HG03108 (cell line): ENCODE data around the gene ATP5F1A.

Source experiments
- ATAC-seq: cut with Tn5 transposase; IDR thresholded peaks from one replicate; pipeline ENCODE4 v1.9.1; 2021; ENCODE audit warnings: moderate library complexity; ENCODE audit not compliant: unreplicated experiment

ATP5F1A gene

DNA sequence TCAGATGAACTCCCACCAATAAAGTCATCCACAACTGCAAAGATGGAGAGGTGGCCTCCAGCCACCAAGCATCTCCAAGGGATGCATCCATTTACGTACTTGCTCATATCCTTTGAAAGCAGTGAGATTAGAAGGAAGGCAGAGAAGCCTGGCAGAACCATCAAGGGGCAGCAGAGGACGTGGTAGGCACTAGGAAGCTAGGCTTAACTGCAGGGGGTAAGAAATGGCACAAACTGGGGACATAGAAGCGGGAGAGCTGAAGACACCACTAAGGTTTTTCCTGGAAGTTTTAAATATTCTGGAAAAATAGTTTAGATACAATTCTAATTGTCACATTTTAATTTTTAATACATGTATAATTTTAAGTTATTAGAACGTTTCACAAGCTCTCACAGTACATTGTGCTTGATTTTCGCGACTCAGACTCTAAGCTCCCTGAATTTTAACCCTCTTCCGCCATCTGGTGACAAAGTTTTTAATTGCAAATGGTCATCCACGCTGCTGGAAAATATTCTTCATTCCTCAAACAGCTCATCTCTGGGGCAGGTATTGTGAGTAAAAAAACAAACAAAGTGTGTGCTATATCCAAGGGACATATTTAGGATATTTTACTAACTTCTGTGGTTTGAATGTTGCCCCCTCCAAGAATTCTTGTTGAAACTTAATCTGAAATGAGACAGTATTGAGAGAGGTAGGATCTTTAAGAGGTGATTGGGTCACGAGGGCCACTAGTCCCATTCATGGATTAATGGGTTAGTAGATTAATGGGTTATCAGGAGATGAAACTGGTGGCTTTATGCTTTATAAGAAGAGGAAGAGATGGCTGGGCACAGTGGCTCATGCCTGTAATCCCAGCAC is 24.4 kb downstream of the ATP5F1A start:
- no peak for ATAC-seq

GRCh38 chr18:46072959-46073358 is 25.1 kb downstream of the ATP5F1A start:
- no peak for ATAC-seq

DNA sequence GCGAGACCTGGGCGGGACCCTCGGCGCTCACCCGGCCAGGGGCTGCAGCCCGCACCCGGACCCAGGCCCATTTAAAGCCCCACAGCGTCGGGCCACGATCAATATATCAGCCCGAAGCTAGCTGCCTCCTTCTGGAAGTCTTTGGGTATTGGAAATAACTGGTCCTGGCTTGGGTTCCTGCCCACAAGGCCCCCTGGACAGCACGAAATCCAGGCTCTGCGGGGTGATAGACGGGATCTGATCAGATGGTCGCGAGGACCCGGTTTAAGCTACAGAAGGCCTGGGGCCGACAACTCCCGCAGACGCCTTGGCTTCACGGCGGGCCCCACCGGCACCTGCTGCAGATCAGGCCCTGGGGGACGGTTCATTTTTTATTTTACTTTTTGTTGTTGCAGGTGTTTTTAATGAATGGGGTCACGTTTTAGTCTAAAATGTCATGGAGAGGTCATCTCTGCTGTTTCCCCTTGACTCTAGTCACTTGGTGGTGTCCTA is 25.7 kb downstream of the ATP5F1A start:
- no peak for ATAC-seq

- peak; percentile 64 for ATAC-seq
These were observed 26.3 kb downstream of the ATP5F1A start, which contains the start of gene PSTPIP2 for GRCh38 chr18:46071653-46072375. PSTPIP2 (minus strand) TSS chr18:46072260; CDS start chr18:46072188, 72 bp downstream.

GRCh38 chr18:46070815-46071652 is 27.1 kb downstream of the ATP5F1A start:
- ATAC-seq = no peak

DNA sequence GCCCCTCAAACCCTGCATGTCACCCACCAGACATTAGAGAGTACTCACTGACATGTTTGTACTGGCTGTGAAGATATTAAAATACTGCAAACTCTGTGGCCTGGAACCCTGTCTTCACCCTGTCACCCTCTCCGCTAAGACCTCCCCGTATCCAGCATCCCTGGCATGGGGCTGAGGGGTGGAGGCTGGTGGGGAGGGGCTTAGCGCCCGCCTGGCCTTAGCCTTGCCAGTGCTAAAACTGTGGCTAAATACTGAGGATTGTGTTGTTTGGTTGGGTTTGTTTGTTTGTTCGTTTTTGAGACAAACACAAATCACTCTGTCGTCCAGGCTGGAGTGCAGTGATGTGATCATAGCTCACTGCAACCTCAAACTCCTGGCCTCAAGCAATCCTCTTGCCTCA is 27.9 kb downstream of the ATP5F1A start:
- no peak for ATAC-seq

DNA sequence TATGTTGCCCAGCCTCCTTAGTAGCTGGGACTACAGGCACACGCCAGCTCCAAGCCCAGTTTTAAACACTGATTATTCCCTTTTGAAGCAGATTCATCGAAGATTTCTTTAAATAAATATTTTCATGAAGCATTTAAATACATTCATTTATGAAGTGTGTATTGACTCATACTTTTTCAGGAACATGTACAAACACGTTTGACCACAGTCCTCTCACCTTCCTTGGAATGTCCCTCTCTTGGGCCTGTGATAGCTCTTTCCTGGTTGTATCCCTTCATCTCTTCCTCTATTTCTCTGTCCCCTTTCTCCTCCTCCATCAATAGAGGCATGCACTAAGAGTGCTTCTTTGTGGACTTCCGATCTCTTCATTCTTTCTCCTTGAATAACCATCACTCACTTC is 28.6 kb downstream of the ATP5F1A start:
- ATAC-seq = no peak

GRCh38 chr18:46068763-46069162 is 29.3 kb downstream of the ATP5F1A start:
- ATAC-seq = no peak

GRCh38 chr18:46067438-46068007 is 30.6 kb downstream of the ATP5F1A start:
- ATAC-seq = no peak

DNA sequence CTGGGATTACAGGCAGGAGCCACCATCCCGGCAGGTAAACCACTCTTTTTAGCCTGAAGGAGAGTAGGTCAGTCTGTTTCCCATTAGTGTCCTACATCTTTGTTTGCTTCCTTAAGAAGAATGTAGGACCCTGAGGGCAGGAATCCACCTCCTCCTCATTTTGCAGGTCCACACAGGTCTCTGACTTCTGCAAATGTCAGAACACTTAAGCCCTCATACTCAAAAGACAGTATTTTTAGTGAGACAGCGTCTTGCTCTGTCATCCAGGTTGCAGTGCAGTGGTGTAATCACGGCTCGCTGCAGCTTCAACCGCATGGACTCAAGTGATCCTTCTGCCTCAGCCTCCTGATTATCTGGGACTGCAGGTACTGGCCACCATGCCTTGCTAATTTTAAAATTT is 35.3 kb downstream of the ATP5F1A start:
- ATAC-seq = no peak

DNA sequence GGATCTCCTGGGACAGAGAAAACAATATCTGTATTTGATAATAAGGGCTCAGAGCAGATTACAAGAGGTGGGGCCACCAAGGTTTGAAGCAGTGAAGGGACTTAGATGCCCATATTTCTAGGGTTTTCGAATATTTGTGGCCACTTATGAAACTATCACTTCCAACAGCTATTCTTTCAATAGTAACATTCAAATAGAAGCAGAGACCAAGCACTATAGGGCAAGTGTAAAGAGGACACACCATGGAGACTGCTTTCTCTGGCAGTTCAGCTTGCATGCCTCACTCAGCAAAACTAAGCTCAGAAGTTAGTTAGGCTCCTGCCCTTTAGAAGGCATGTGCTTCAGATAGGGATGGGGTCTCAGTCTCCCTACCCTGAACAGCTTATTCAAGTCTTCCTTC is 36.3 kb downstream of the ATP5F1A start:
- ATAC-seq = no peak

DNA sequence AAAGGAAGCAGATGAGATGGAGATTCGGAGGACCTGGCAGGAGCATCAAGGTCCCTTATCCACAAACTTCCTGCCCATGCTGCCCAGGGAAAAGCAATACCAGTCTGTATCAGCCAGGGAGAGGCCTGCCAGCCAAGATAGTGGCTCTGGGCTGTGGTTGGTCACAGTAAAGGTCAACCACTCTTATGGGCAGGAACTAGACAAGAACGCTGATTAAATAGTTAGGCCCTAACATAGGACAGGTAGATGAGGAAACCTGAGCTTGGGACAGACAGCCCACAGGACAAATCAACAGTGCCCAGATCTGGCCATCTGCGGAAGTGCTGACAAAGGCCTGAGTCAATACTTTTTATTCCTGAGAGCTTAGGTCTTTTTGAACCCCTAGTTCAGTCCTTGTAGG is 36.7 kb downstream of the ATP5F1A start:
- ATAC-seq = no peak

DNA sequence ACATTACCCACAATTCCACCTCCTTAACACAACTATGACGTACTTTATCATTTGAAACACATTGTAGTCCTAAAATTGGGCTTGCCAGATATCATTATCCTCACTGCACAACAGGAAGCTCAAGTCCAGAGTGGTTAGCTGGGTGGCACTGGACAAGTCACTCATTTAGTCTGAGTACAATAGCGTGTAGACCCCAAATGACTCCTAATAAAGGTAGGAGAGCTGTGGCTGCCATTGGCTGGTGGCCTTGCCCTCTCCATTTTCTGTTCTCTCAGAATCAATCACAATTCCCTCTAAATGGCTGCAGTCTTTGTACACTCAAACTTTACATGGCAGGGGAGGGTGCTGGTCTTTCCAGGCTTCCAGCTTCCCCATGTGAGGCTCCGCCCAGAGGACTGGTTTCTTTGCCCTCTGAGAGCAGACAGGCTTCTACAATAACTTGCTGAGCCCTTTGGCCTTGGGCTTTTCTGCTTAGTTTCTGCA is 37.7 kb downstream of the ATP5F1A start:
- no peak for ATAC-seq

- ATAC-seq = no peak
These were observed 42.3 kb downstream of the ATP5F1A start for GRCh38 chr18:46055838-46056230.

DNA sequence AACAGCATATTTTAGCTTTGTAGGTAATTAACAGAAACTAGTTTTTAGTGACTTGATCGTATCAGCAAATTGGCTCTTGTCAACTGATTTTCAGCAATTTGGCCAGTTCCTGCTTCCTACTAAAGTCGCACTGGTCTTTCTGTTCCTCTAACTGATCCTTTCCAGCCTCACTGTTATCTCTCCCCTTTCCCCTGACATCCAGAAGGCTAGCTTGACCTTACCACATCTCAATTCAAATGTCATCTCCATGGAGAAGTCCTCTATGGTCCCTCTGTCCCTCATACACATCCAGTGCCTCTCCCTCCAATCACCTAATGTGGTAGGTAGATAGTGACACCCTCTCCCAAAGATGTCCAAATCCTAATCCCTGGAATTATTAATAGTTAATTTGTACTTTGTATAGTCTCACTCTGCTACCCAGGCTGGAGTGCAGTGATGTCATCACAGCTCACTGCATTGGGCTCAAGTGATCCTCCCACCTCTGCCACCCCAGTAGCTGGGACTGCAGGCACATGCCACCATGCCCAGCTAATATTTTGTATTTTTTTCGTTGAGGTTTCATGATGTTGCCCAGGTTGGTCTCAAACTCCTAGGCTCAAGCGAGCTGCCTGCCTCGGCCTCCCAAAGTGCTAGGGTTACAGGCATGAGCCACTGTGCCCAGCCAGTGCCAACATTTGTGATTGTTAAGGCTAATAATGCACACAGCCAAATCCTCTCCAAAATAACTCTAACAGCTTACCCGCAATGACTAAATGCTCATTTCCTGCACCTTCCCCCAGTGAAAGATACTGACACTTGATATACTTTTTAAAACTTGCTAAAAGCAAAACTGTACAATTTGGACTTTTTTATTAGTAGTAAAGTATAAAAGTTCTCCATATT is 42.9 kb downstream of the ATP5F1A start:
- ATAC-seq = no peak

- ATAC-seq = no peak
These were observed 44.6 kb downstream of the ATP5F1A start for GRCh38 chr18:46053368-46054095.

- ATAC-seq = no peak
These were observed 46.2 kb downstream of the ATP5F1A start for GRCh38 chr18:46051731-46052461.

- ATAC-seq = no peak
These were observed 47.8 kb downstream of the ATP5F1A start for GRCh38 chr18:46050268-46050667.
